ENCODE data around the gene TMEM135. TPM values are rescaled to one million over a fixed set of nuclear protein-coding genes. Genes with fewer than 3 reads are reported as not detected.
"Not testable (repeated sequence)": the region's sequence is repeated elsewhere in the genome, so short reads cannot be mapped to it uniquely, and the experiment has no call there.

The TMEM135 gene
- total RNA-seq, 1 donor from 2014 or later: 16.4 TPM

DNA sequence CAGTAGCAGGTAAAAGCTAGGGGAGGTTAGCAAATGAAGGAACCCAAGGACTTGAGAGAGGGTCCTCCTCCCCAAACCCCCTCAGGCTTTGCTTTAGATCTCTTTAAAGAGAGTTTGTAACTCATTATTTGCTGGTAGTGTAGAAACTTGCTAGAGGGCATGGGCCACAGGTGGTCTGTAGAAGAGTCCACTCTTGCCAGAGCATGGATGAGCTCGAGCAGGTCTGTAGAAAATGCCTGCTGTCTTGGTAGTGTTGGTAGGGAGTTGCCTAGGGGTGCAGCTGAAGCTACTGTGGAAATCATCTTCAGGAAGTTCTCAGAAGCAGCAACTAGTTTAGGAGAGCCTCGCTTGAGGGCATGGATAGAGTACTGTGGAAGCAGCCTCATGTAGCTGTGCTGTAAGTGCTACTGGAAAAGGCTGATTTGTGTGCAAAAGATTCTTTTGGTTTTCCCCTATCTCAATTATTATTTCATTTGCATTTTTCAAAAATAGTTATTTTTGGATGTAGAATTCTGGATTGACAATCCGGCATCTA, 104.3 kb downstream of the TMEM135 start:
- no peaks in the 10 kb centered on the region for H3K36me3 ChIP-seq
- TF ChIP-seq, protein P1, sequence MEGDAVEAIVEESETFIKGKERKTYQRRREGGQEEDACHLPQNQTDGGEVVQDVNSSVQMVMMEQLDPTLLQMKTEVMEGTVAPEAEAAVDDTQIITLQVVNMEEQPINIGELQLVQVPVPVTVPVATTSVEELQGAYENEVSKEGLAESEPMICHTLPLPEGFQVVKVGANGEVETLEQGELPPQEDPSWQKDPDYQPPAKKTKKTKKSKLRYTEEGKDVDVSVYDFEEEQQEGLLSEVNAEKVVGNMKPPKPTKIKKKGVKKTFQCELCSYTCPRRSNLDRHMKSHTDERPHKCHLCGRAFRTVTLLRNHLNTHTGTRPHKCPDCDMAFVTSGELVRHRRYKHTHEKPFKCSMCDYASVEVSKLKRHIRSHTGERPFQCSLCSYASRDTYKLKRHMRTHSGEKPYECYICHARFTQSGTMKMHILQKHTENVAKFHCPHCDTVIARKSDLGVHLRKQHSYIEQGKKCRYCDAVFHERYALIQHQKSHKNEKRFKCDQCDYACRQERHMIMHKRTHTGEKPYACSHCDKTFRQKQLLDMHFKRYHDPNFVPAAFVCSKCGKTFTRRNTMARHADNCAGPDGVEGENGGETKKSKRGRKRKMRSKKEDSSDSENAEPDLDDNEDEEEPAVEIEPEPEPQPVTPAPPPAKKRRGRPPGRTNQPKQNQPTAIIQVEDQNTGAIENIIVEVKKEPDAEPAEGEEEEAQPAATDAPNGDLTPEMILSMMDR (IDR thresholded peaks at IDR 0.05; ENCODE audit: borderline replicate concordance): no peak
- no peak overlapping the region for H3K27ac ChIP-seq (replicated peaks)
- peaks cover 9% of the 10 kb centered on the region for H3K4me1 ChIP-seq
- H3K9me3 ChIP-seq (replicated peaks): peaks cover 22% of the 10 kb centered on the region
- DNase-seq: no peak
- no peaks in the 10 kb centered on the region for H3K27me3 ChIP-seq (ENCODE audit: low read depth)
- no peak overlapping the region for H3K4me3 ChIP-seq
- intact Hi-C loops (cut with micrococcal nuclease): no loop called here

DNA sequence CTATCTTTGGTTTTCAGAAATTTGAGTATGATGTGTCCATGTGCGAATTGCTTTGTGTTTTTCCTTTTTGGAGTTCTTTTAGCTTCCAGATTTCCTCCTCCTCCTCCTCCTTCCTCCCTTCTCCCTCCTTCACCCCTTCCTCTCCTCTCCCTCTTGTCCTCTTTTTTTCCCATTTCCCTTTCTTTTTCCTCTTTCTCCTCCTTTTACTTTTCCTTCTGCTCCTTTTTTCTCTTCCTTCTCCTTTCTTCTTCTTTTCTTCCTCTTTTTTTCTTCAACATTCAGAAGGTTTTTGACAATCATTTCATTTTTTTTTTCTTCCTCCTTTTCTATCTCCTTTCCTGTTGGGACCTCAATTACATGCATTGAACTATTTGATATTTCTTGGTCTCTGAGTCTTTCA, 104.9 kb downstream of the TMEM135 start:
- peaks cover 7% of the 10 kb centered on the region for H3K4me1 ChIP-seq
- H3K9me3 ChIP-seq (replicated peaks): peaks cover 22% of the 10 kb centered on the region
- H3K4me3 ChIP-seq: no peak overlapping the region
- intact Hi-C loops (cut with micrococcal nuclease): no loop called here
- TF ChIP-seq, protein P1 (IDR thresholded peaks at IDR 0.05; ENCODE audit: borderline replicate concordance): no peak
- H3K36me3 ChIP-seq: no peaks in the 10 kb centered on the region
- H3K27ac ChIP-seq (replicated peaks): no peak overlapping the region
- no peak for DNase-seq
- H3K27me3 ChIP-seq (ENCODE audit: low read depth): no peaks in the 10 kb centered on the region

DNA sequence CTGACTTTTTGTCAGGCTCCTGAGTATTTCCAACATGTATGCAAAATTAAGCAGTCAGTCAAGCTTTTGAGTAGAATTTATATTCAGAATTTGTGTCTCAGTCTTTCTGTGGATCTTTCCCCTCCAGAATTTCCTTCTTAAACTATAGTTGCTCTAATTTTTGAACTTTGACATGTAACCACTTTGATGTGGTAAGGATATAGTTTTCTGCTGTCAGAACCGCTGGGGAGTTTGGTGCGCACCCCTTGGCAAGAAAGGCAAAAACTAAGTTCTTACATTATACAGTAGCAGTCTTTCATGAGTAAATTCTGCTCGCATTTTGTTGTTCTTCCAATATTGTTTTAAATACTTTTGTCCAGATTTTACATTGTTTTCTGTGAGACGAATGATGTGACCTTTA, 105.9 kb downstream of the TMEM135 start:
- Histone ChIP-seq H3K4me3 (no peak overlapping the region), H3K36me3 (no peaks in the 10 kb centered on the region), H3K9me3 (replicated peaks) (peaks cover 18% of the 10 kb centered on the region), H3K27me3 (ENCODE audit: low read depth) (no peaks in the 10 kb centered on the region), H3K4me1 (peaks cover 4% of the 10 kb centered on the region), H3K27ac (replicated peaks) (no peak overlapping the region)
- intact Hi-C loops (cut with micrococcal nuclease): no loop called here
- TF ChIP-seq, protein P1 (IDR thresholded peaks at IDR 0.05; ENCODE audit: borderline replicate concordance): no peak
- no peak for DNase-seq

DNA sequence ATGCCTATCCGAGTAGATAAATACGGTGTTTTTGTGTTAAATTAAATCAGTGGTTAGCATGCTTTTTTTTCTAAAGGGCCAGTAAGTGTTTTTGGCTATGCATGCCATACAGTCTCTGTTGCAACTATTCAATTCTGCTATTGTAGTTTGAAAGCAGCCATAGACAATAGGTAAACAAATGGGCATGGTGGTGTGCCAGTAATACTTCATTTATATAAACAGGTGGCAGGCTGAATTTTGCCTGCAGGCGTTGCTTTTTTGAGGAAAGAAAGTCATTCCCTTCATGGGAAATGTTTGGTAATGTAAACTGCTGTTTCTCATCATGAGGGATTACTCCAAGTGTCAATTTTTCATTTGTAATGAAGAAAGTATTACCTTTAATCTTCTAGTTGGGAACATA, 106.5 kb downstream of the TMEM135 start:
- TF ChIP-seq, protein P1 (IDR thresholded peaks at IDR 0.05; ENCODE audit: borderline replicate concordance): no peak
- intact Hi-C loops (cut with micrococcal nuclease): no loop called here
- DNase-seq: no peak
- Histone ChIP-seq H3K9me3 (replicated peaks) (peaks cover 11% of the 10 kb centered on the region), H3K27ac (replicated peaks) (no peak overlapping the region), H3K36me3 (no peaks in the 10 kb centered on the region), H3K4me3 (no peak overlapping the region), H3K27me3 (ENCODE audit: low read depth) (no peaks in the 10 kb centered on the region), H3K4me1 (peaks cover 6% of the 10 kb centered on the region)

DNA sequence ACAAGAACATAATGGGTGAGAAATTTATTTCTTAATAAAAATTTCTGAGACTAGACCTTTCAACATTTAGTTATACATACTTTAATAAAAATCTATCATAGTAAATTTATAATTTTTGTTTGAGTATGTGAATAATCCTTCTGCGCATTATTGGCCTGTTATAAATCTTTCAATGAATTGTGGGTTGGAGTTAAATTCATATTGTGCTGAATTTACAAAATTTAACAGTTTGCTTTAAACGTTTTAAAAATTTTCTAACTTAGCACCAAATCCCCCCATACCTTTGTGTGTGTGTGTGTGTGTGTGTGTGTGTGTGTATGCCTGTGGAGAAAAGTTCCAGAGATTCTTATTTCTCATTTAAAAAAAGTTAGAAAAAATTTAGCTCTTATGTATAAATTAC, 111.0 kb downstream of the TMEM135 start:
- Histone ChIP-seq H3K4me3 (no peak overlapping the region), H3K27me3 (ENCODE audit: low read depth) (no peaks in the 10 kb centered on the region), H3K36me3 (no peaks in the 10 kb centered on the region), H3K9me3 (replicated peaks) (no peaks in the 10 kb centered on the region), H3K4me1 (peaks cover 19% of the 10 kb centered on the region), H3K27ac (replicated peaks) (no peak overlapping the region)
- intact Hi-C loops (cut with micrococcal nuclease): no loop called here
- DNase-seq: no peak
- TF ChIP-seq, protein P1 (IDR thresholded peaks at IDR 0.05; ENCODE audit: borderline replicate concordance): no peak

DNA sequence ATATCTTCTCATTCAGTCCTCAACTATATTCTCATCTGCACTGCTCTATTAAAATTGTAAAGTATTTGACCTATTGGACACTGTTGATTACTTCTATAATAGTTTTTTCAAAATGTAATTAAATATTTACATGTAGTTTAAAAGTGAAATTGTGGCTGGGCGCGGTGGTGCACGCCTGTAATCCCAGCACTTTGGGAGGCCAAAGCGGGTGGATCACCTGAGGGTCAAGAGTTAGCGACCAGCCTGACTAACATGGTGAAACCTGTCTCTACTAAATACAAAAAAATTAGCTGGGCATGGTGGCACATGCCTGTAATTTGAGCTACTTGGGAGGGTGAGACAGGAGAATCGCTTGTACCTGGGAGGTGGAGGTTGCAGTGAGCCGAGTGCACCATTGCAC, 112.0 kb downstream of the TMEM135 start:
- H3K9me3 ChIP-seq (replicated peaks); intact Hi-C loops (cut with micrococcal nuclease); DNase-seq; H3K27ac ChIP-seq (replicated peaks); H3K4me3 ChIP-seq; H3K36me3 ChIP-seq; H3K27me3 ChIP-seq (ENCODE audit: low read depth): not testable (repeated sequence)
- H3K4me1 ChIP-seq: peaks cover 19% of the 10 kb centered on the region
